Sigmoid colon (tissue), 4 donors: Measurements from ENCODE around the gene NR4A3.

Source experiments
- POLR2A ChIP-seq, 2 donors: fragments of 450-650 bp; IDR thresholded peaks; one replicate each; pipeline ENCODE4 v1.6.1; 2016; ENCODE audit warnings: antibody characterized with exemption in 2 of 2, mild to moderate bottlenecking in 2 of 2, moderate library complexity in 2 of 2
- POLR2AphosphoS5 ChIP-seq, 4 donors: sonication (generic); formaldehyde crosslinking; IDR thresholded peaks; one replicate each; pipeline ENCODE4 v1.6.1; 2017; ENCODE audit warnings: antibody characterized with exemption in 4 of 4
- TF ChIP-seq, protein P1 (sequence below), 4 experiments: fragments of 450-650 bp in 3 of 4; fragments of 200-600 bp in 1 of 4; IDR thresholded peaks; one replicate each; pipeline ENCODE4 v1.5.1; 2016 to 2019; ENCODE audit warnings: antibody characterized with exemption in 4 of 4, mild to moderate bottlenecking in 3 of 4, moderate library complexity in 2 of 4

- TF ChIP-seq, protein P1, sequence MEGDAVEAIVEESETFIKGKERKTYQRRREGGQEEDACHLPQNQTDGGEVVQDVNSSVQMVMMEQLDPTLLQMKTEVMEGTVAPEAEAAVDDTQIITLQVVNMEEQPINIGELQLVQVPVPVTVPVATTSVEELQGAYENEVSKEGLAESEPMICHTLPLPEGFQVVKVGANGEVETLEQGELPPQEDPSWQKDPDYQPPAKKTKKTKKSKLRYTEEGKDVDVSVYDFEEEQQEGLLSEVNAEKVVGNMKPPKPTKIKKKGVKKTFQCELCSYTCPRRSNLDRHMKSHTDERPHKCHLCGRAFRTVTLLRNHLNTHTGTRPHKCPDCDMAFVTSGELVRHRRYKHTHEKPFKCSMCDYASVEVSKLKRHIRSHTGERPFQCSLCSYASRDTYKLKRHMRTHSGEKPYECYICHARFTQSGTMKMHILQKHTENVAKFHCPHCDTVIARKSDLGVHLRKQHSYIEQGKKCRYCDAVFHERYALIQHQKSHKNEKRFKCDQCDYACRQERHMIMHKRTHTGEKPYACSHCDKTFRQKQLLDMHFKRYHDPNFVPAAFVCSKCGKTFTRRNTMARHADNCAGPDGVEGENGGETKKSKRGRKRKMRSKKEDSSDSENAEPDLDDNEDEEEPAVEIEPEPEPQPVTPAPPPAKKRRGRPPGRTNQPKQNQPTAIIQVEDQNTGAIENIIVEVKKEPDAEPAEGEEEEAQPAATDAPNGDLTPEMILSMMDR (IDR thresholded peaks at IDR 0.05) = no peak
- TF ChIP-seq POLR2AphosphoS5 (IDR thresholded peaks at IDR 0.05) (no peak), POLR2A (IDR thresholded peaks at IDR 0.05) (no peak)
Observed at GRCh38 chr9:99878651-99879050, 57.0 kb downstream of the NR4A3 start.
